ENCODE data around the gene TREH.

Gene TREH

GRCh38 chr11:118643142-118643994 lies 36.1 kb downstream of the TREH start:
- H3K27ac ChIP-seq, result peak overlapping the region; percentile 35
- no peak for DNase-seq (ENCODE audit: low spot score)
- TF ChIP-seq CTCF (conservative IDR thresholded peaks at IDR 0.05; ENCODE audit: low read depth), result no peak
- POLR2A ChIA-PET (ENCODE audit: low non-redundant PET), result no interaction called here
- CTCF ChIA-PET, result interaction anchor here (0.7 to 1.9 kb wide), 2 partner anchors 37 to 513 kb away, joined by 3 to 8 read pairs; no protein-coding TSS in a partner anchor

GRCh38 chr11:118641397-118642019 lies 37.9 kb downstream of the TREH start:
- POLR2A ChIA-PET (ENCODE audit: low non-redundant PET), result no interaction called here
- peak overlapping the region; percentile 71 for H3K27ac ChIP-seq
- no peak for TF ChIP-seq CTCF (conservative IDR thresholded peaks at IDR 0.05; ENCODE audit: low read depth)
- no peak for DNase-seq (ENCODE audit: low spot score)
- CTCF ChIA-PET, result interaction anchor here (0.6 to 2.2 kb wide), 6 partner anchors 16 to 1310 kb away, joined by 3 to 25 read pairs (median 5); partner anchors contain the start of gene PHLDB1

GRCh38 chr11:118640332-118641154 lies 38.9 kb downstream of the TREH start:
- 0 out of 2 replicates have a peak, but pooled peaks have one; percentile 13 for TF ChIP-seq CTCF (conservative IDR thresholded peaks at IDR 0.05; ENCODE audit: low read depth)
- no peak for DNase-seq (ENCODE audit: low spot score)
- ChIA-PET POLR2A (ENCODE audit: low non-redundant PET) (no interaction called here), CTCF (interaction anchor here (0.5 to 2.2 kb wide), 11 partner anchors 9 to 340 kb away, joined by 3 to 25 read pairs (median 3); partner anchors contain the start of gene PHLDB1)
- peak overlapping the region; percentile 71 for H3K27ac ChIP-seq

GRCh38 chr11:118639899-118640298 lies 39.6 kb downstream of the TREH start:
- no peak for DNase-seq (ENCODE audit: low spot score)
- CTCF ChIA-PET, result interaction anchor here (0.5 to 2.2 kb wide), 9 partner anchors 8 to 341 kb away, joined by 3 to 25 read pairs (median 3); partner anchors contain the start of gene PHLDB1
- H3K27ac ChIP-seq, result peak overlapping the region; percentile 71
- POLR2A ChIA-PET (ENCODE audit: low non-redundant PET), result no interaction called here
- no peak for TF ChIP-seq CTCF (conservative IDR thresholded peaks at IDR 0.05; ENCODE audit: low read depth)

GRCh38 chr11:118638726-118639125 lies 40.7 kb downstream of the TREH start:
- ChIA-PET POLR2A (ENCODE audit: low non-redundant PET) (no interaction called here), CTCF (no interaction called here)
- peak overlapping the region; percentile 71 for H3K27ac ChIP-seq
- no peak for TF ChIP-seq CTCF (conservative IDR thresholded peaks at IDR 0.05; ENCODE audit: low read depth)
- DNase-seq (ENCODE audit: low spot score), result no peak

All from RWPE1 (cell line).